Spleen (tissue), 7 donors: ENCODE data around the gene HS6ST2.

Experiments used
- CTCF ChIP-seq, 11 experiments: fragments of 200-600 bp in 7 of 11; fragments of 450-650 bp in 4 of 11; sonication (generic) in 4 of 11; IDR thresholded peaks in 8 of 11; conservative IDR thresholded peaks in 3 of 11; 1 replicate in 7 of 11; 2 replicates in 4 of 11; pipeline versions ENCODE4 v1.4.0 to v1.8.0; 2016 to 2021; ENCODE audit warnings: antibody characterized with exemption in 11 of 11, inconsistent platforms in 4 of 11, mild to moderate bottlenecking in 1 of 11
- POLR2A ChIP-seq, 3 donors: fragments of 450-650 bp; IDR thresholded peaks; one replicate each; pipeline ENCODE4 v1.5.1; 2017; ENCODE audit warnings: antibody characterized with exemption in 3 of 3, mild to moderate bottlenecking in 1 of 3
- donor health status: DM: no; HTN: no; CAD: no; lungs with moderate emphysema.
- donor health status: DM: no; HTN: no; CAD: no.
- donor health status: DM: no; HTN: no; CAD: no.

GRCh38 chrX:132786217-132786616 lies 172.2 kb downstream of the HS6ST2 start:
- TF ChIP-seq CTCF (IDR thresholded peaks at IDR 0.05 in 8 of 11, conservative IDR thresholded peaks at IDR 0.05 in 3 of 11): no peak
- no peak for TF ChIP-seq POLR2A (IDR thresholded peaks at IDR 0.05)
